GM19035 (cell line): Measurements from ENCODE around the gene ELK4.

Experiments
- ATAC-seq: cut with Tn5 transposase; IDR thresholded peaks from one replicate; pipeline ENCODE4 v1.9.1; 2021; ENCODE audit not compliant: unreplicated experiment

The ELK4 gene

DNA sequence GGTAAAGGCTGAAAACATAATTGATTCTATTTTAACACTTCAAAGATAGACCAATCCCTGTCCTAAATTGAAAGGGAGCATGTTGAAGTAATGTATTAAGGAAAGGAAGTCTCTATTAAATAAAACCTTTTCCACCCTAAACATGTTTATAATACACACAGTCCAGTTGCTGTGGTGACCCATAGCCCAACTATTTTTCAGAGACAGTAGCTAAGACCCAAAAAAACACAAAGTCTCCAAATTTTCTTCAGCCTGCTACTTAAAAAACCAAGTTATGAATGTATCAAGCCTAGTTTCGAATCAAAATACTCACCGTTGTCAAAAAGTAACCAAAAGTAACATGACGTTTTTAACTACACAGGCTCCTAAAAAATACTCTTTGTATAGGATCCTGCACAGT, 1.6 kb downstream of the ELK4 start:
- ATAC-seq: no peak

GRCh38 chr1:205629751-205630150, 2.1 kb downstream of the ELK4 start:
- ATAC-seq: no peak

DNA sequence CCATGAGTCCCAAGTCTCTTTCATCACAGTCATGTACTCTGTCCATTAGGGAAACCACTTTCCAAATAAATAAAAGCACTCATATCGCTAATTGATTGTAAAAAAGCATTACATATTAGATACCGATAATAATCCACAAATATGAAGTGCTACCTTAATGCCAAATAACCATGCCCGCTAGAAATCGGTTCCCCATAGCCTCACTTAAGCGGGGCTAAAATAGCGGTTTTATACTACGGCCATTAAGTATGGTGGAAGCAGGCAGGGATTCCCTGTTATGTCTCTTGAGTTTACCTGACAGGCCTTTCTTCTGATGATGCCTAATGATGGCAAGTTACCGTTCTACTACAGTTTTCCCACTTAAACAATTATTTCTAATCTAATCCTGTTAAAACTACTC, 3.9 kb downstream of the ELK4 start:
- ATAC-seq: no peak

DNA sequence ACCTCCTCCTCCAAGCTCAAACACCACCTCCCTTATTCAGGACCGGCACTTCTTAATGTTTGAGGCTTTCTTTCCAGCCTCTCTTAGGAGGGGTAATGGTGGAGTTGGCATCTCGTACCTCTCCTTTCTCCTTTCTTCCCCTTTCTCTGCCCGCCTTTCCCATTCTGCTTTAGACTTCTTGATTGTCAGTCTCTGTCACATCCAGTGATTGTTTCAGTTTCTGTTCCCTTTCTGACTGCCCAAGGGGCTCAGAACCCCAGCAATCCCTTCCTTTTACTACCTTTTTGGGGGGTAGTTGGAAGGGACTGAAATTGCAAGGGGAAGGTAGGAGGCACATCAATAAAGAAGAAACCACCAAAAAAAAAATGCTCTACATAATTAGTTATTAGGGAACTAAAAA, 5.6 kb downstream of the ELK4 start:
- ATAC-seq: no peak

GRCh38 chr1:205623646-205624045, 8.2 kb downstream of the ELK4 start:
- no peak for ATAC-seq

- ATAC-seq: no peak
Observed at GRCh38 chr1:205620269-205620668, 11.5 kb downstream of the ELK4 start.

DNA sequence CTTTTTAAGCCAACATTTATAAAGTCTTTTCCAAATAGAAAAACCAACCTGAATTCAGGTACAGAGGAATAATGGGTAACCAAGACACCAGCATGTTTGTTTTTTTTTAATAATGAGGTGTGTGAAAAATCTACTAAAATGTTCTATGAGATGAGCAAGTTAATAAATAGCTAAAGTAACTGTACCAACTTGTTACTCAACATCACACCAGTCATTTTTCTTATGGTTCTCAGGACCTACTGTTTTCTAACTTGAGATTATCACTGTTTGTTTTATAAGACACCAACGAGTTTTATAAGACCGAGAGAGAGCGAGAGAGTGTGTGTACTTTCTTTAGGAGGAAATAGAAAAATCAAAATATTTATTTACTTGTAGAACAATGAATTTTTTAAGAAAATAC, 12.4 kb downstream of the ELK4 start:
- no peak for ATAC-seq

DNA sequence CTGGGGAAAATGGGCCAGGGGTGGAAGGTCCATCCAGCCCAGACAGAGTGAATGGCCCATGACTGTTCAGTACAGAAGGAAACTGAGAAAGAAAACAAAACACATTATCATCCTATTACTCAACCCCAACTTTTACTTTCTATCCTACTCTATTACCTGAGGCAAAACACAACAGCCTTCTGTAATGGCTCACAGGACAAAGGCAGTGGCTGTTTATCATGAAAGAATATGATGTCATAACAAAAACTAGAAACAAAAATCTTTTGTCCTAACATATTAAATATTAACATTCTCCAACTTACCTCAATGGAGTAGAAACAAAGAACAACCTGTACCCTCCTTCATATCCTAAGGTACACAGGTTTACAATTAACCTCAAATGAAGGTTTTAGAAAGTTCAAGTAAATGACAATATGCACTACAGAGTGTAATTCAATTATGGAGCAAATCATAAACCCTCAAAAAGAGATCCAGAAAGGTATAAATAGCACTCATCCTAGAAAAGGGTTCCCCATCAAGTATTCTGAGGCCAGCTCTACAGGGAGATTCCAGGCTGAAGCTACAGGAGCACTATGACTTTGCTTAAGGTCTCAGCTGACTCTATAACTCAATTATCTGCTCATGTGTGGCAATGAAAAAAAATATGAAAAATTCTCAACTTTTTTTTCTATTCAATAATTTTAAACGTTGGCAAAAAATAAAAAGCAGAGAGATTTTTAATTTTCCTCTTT, 15.1 kb downstream of the ELK4 start:
- no peak for ATAC-seq

DNA sequence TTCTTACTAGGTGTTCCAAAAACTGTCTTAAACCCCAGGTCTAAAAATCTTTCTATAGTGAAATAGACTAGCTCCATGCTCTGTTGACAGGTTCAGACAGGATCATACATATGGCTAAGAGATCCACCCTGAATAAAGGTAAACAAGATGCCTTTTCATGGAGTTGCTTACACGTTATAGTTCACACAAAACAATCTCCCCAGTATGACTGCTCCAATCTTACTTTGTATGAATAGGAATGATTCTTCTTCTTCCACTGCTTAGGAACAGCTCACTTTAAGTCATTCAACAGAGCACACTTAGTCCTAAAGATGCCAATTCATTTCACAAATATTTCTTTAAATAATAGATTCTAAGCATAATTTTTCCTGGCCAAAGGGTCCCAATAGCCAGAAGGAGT, 16.0 kb downstream of the ELK4 start:
- ATAC-seq: no peak

DNA sequence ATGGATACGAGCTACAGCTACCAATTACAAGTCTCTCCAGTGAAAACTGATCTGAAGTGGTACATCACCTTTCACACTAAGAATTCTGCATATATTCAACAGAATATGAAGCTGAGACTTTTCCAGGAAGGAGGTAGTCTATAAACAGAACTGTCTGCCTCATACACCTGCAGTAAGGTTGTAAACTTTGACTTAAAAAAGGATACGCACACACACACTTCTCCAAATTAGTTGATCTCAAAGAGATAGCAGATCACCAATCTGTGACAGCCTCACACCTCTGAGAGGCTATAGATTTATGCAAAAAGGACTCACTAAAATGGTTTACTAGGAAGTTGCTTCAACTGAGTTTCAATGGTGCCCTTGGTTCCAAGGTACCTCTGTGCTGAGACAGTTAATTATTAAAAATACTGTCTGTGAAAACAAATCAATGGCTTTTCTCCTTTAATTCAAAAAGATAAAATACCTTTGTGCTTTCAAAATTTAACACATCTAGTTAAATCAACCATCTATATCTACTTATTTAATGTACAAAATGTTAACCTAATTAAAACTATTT, 17.9 kb downstream of the ELK4 start:
- no peak for ATAC-seq

- ATAC-seq: no peak
Observed at GRCh38 chr1:205612556-205612955, 19.3 kb downstream of the ELK4 start.

- ATAC-seq: no peak
Observed at GRCh38 chr1:205612104-205612503, 19.7 kb downstream of the ELK4 start.

GRCh38 chr1:205610901-205611466, 20.8 kb downstream of the ELK4 start:
- no peak for ATAC-seq

- ATAC-seq: no peak
Observed at GRCh38 chr1:205610036-205610435, 21.8 kb downstream of the ELK4 start.

DNA sequence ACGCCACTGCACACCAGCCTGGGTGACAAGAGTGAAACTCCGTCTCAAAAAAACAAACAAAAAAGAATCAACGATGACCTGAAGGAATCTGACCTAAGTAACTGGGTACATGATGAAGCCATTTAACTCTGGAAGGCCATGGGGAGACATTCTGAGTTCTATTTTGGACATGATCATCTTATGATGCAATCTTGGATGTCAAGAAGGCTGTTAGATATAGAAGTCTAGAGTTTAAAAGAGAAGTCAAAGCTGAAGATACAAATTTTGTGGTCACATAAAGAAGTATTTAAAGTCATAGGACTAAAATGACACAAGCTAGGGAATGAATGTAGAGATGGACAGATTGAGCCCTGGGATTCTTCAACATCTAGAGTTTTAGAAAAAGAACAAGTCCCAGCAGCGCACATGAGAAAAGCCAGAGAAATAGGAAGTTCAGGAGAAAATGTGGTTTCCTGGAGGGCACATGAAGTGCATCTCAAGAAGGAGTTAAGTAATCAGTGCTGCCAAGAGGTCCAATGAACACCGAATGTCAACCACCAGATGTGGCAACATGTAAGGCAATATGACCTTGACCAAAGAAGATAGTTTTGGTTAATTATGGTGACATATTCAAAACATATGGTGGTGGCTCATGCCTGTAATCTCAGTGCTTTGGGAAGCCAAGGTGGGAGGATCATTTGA, 26.8 kb downstream of the ELK4 start:
- ATAC-seq: no peak

DNA sequence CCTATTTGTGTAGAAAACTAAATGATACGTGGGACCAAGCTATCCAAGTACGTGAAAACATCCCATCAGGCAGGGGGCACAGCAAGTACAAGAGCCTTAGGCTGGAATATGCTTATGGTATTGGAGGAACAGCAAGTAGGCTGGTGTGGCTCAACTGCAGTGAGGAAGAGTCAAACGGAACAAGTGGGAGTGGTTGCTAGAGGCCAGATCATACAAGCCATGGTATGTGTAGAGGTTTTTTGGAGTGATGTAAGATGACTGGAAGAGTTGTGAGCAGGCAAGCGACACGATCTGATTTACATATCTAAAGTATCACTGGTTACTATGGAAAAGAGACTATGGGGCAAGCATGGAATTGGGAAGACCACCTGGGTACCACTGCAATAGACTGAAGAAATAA, 27.8 kb downstream of the ELK4 start:
- no peak for ATAC-seq

DNA sequence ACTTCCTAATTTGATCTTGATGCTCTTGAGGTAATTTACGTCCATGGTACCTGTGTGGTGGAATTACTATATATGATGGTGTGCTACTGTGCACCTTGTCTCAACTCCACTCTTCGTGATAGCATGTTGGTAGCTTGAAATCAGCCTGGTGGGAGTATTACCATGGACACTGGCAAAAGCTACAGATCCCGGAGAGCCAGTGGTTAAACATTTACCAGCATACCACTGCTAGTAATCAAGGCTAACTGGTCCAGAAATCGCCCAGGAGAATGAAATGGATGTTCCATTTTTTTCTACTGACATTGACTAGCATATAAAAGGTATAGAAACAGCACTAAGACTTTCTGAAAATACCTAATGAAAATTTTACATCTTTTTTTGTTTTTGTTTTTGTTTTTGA, 30.6 kb downstream of the ELK4 start:
- ATAC-seq: no peak

DNA sequence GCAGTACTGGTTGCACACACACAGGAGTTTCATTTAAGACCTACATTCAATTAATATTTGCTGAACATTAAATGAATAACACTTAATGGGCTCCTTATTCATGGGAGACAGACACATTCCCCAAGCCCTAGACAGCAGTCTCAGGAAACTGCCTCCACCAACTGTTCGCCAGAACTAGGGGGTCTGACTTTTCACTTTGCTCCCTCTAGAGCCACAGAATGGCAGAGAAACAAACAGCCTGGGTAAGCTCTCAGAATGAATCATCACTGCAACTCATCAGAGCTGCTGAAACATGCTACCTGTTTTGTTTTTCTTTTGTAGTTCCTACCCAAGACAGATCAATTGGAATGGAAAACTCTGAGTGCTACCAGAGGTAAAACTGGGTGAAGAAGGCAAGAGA, 31.7 kb downstream of the ELK4 start:
- ATAC-seq: peak; percentile 57

- no peak for ATAC-seq
Observed at GRCh38 chr1:205599669-205600042, 32.2 kb downstream of the ELK4 start.

GRCh38 chr1:205598841-205599668, 32.8 kb downstream of the ELK4 start:
- no peak for ATAC-seq

- no peak for ATAC-seq
Observed at GRCh38 chr1:205597691-205598314, 34.0 kb downstream of the ELK4 start.
